ENCODE data around the gene GPR32.
"Not testable (repeated sequence)": the region's sequence is repeated elsewhere in the genome, so short reads cannot be mapped to it uniquely, and the experiment has no call there.

The GPR32 gene

GRCh38 chr19:50749490-50749889 lies 20.8 kb upstream of the GPR32 start:
- DNase-seq (ENCODE audit: low read depth in 2 of 2): no peak

- no peak for DNase-seq (ENCODE audit: low read depth in 2 of 2)
Observed at GRCh38 chr19:50750010-50750409, 20.3 kb upstream of the GPR32 start.

GRCh38 chr19:50753879-50754278 lies 16.4 kb upstream of the GPR32 start:
- DNase-seq (ENCODE audit: low read depth in 2 of 2): no peak

GRCh38 chr19:50756244-50756643 lies 14.0 kb upstream of the GPR32 start:
- not testable (repeated sequence) for DNase-seq (ENCODE audit: low read depth in 2 of 2)

GRCh38 chr19:50757624-50758023 lies 12.6 kb upstream of the GPR32 start:
- DNase-seq (ENCODE audit: low read depth in 2 of 2): not testable (repeated sequence)

- DNase-seq (ENCODE audit: low read depth in 2 of 2): not testable (repeated sequence)
Observed at GRCh38 chr19:50759076-50759475, 11.2 kb upstream of the GPR32 start.

- DNase-seq (ENCODE audit: low read depth in 2 of 2): no peak
Observed at GRCh38 chr19:50759886-50760285, 10.4 kb upstream of the GPR32 start.

- DNase-seq (ENCODE audit: low read depth in 2 of 2): not testable (repeated sequence)
Observed at GRCh38 chr19:50761501-50761900, 8.8 kb upstream of the GPR32 start.

- DNase-seq (ENCODE audit: low read depth in 2 of 2): not testable (repeated sequence)
Observed at GRCh38 chr19:50763521-50763920, 6.7 kb upstream of the GPR32 start.

GRCh38 chr19:50764409-50764808 lies 5.9 kb upstream of the GPR32 start:
- DNase-seq (ENCODE audit: low read depth in 2 of 2): no peak

GRCh38 chr19:50766746-50767145 lies 3.5 kb upstream of the GPR32 start:
- DNase-seq (ENCODE audit: low read depth in 2 of 2): not testable (repeated sequence)

GRCh38 chr19:50767263-50767662 lies 3.0 kb upstream of the GPR32 start:
- DNase-seq (ENCODE audit: low read depth in 2 of 2): not testable (repeated sequence)

- DNase-seq (ENCODE audit: low read depth in 2 of 2): no peak
Observed at GRCh38 chr19:50768277-50768676, 2.0 kb upstream of the GPR32 start.

GRCh38 chr19:50770888-50771287 lies 624 bp downstream of the GPR32 start:
- DNase-seq (ENCODE audit: low read depth in 2 of 2): no peak

- no peak for DNase-seq (ENCODE audit: low read depth in 2 of 2)
Observed at GRCh38 chr19:50772476-50772875, 2.2 kb downstream of the GPR32 start.

GRCh38 chr19:50772912-50773311 lies 2.6 kb downstream of the GPR32 start:
- not testable (repeated sequence) for DNase-seq (ENCODE audit: low read depth in 2 of 2)

- DNase-seq (ENCODE audit: low read depth in 2 of 2): not testable (repeated sequence)
Observed at GRCh38 chr19:50773454-50773853, 3.2 kb downstream of the GPR32 start.

GRCh38 chr19:50776131-50776530 lies 5.9 kb downstream of the GPR32 start:
- no peak for DNase-seq (ENCODE audit: low read depth in 2 of 2)

- DNase-seq (ENCODE audit: low read depth in 2 of 2): no peak
Observed at GRCh38 chr19:50777261-50777660, 7.0 kb downstream of the GPR32 start.

- DNase-seq (ENCODE audit: low read depth in 2 of 2): no peak
Observed at GRCh38 chr19:50777830-50778303, 7.6 kb downstream of the GPR32 start.

- no peak for DNase-seq (ENCODE audit: low read depth in 2 of 2)
Observed at GRCh38 chr19:50778906-50779430, 8.7 kb downstream of the GPR32 start.

- DNase-seq (ENCODE audit: low read depth in 2 of 2): no peak
Observed at GRCh38 chr19:50779504-50780457, 9.5 kb downstream of the GPR32 start.

All from stimulated activated CD8-positive, alpha-beta memory T cell treated with anti-CD3 and anti-CD28 coated beads, Interleukin-2, amount 100 ng/mL, for 1 hour (primary cell).